ENCODE data around the gene EXOC3L1. TPM values are rescaled to one million over a fixed set of nuclear protein-coding genes. Genes with fewer than 3 reads are reported as not detected.

The EXOC3L1 gene
- total RNA-seq, 1 experiment from 2014 or later: not detected

DNA sequence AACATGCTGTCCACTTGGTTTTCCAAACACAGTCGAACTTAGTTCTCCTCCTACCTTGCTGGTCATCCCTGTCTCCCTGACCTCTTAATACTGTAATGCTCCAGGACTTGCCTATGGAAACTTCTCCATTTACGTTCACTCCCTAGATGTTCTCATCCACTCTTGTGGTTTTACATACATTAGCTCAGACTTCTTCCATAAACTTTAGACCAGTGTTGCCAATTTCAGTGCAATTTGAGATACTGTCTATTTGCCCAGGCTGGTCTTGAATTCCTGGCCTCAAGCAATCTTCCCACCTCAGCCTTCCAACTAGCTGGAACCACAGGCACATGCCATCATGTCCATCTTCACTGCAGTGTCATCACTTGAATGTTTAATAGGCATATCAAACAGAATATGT is 7.6 kb downstream of the EXOC3L1 start:
- H3K4me1 ChIP-seq (replicated peaks; ENCODE audit: insufficient read depth): peaks cover 57% of the 10 kb centered on the region
- no peaks in the 10 kb centered on the region for H4K20me1 ChIP-seq (ENCODE audit: insufficient read depth)
- no peak for DNase-seq
- TF ChIP-seq, protein P1, sequence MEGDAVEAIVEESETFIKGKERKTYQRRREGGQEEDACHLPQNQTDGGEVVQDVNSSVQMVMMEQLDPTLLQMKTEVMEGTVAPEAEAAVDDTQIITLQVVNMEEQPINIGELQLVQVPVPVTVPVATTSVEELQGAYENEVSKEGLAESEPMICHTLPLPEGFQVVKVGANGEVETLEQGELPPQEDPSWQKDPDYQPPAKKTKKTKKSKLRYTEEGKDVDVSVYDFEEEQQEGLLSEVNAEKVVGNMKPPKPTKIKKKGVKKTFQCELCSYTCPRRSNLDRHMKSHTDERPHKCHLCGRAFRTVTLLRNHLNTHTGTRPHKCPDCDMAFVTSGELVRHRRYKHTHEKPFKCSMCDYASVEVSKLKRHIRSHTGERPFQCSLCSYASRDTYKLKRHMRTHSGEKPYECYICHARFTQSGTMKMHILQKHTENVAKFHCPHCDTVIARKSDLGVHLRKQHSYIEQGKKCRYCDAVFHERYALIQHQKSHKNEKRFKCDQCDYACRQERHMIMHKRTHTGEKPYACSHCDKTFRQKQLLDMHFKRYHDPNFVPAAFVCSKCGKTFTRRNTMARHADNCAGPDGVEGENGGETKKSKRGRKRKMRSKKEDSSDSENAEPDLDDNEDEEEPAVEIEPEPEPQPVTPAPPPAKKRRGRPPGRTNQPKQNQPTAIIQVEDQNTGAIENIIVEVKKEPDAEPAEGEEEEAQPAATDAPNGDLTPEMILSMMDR (conservative IDR thresholded peaks at IDR 0.05): no peak
- TF ChIP-seq EZH2 (IDR thresholded peaks at IDR 0.05; ENCODE audit: low read depth): no peak
- H3K36me3 ChIP-seq (ENCODE audit: low read depth): no peaks in the 10 kb centered on the region
- H3K9me3 ChIP-seq (ENCODE audit: insufficient read depth, low read depth): no peaks in the 10 kb centered on the region
- no peak overlapping the region for H3K27ac ChIP-seq
- peaks cover 16% of the 10 kb centered on the region for H3K79me2 ChIP-seq (ENCODE audit: low read depth)
- no peaks in the 10 kb centered on the region for H3K9me2 ChIP-seq (ENCODE audit: insufficient read depth)
- H2AFZ ChIP-seq: no peak overlapping the region
- peaks cover 38% of the 10 kb centered on the region; the same call in 1 of the 2 replicates for H3F3A ChIP-seq (ENCODE audit: insufficient read depth, low read depth)
- TSS peak; percentile 52 for BruUV-seq (replicated peaks)
- intact Hi-C loops (cut with micrococcal nuclease; ENCODE audit: unreplicated experiment): no loop called here
- POLR2A ChIA-PET (ENCODE audit: unreplicated experiment): no interaction called here
- CTCF ChIA-PET: no interaction called here
- H3K4me3 ChIP-seq: 0 out of 2 replicates have a peak overlapping the region, but pooled peaks have one; percentile 67
- peak overlapping the region; percentile 84 for H3K4me2 ChIP-seq
- H3K27me3 ChIP-seq (ENCODE audit: insufficient read depth, low read depth): no peaks in the 10 kb centered on the region

DNA sequence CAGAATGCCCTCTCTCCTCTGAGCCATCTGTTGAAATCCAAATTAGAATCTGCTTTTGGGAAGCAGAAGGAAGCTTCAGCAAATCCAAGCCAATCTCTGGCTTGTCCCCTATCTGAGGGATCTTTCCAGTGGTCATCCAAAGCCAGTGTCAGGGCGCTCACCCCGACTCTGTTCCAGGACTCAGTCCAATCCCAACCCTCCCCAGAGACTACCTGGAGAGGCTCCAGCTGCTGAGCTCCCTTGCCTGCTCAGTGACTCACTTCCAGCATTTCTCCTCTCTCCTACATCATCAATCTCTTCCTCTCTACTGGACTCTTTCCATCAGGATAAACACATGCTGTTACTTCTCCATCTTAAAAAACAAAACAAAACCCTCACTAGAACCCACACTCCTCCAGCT is 8.6 kb downstream of the EXOC3L1 start:
- Histone ChIP-seq H3K9me2 (ENCODE audit: insufficient read depth) (no peaks in the 10 kb centered on the region), H3K27me3 (ENCODE audit: insufficient read depth, low read depth) (no peaks in the 10 kb centered on the region), H3K4me3 (no peak overlapping the region), H3K4me1 (replicated peaks; ENCODE audit: insufficient read depth) (peaks cover 52% of the 10 kb centered on the region), H2AFZ (no peak overlapping the region), H3K79me2 (ENCODE audit: low read depth) (peaks cover 16% of the 10 kb centered on the region), H4K20me1 (ENCODE audit: insufficient read depth) (no peaks in the 10 kb centered on the region), H3K9me3 (ENCODE audit: insufficient read depth, low read depth) (no peaks in the 10 kb centered on the region), H3K27ac (no peak overlapping the region), H3K4me2 (no peak overlapping the region), H3F3A (ENCODE audit: insufficient read depth, low read depth) (peaks cover 41% of the 10 kb centered on the region; the same call in 1 of the 2 replicates), H3K36me3 (ENCODE audit: low read depth) (no peaks in the 10 kb centered on the region)
- TF ChIP-seq EZH2 (IDR thresholded peaks at IDR 0.05; ENCODE audit: low read depth): no peak
- TF ChIP-seq, protein P1 (conservative IDR thresholded peaks at IDR 0.05): no peak
- intact Hi-C loops (cut with micrococcal nuclease; ENCODE audit: unreplicated experiment): no loop called here
- ChIA-PET POLR2A (ENCODE audit: unreplicated experiment) (interaction anchor here (0.6 kb wide), 1 partner anchor 23 kb away, joined by 3 read pairs; no protein-coding TSS in a partner anchor), CTCF (no interaction called here)
- BruUV-seq (replicated peaks): no TSS peak
- DNase-seq: no peak

GRCh38 chr16:67180166-67180565 is 9.8 kb downstream of the EXOC3L1 start:
- DNase-seq: no peak
- no TSS peak for BruUV-seq (replicated peaks)
- no peak overlapping the region for H3K4me3 ChIP-seq
- H4K20me1 ChIP-seq (ENCODE audit: insufficient read depth): no peaks in the 10 kb centered on the region
- no peaks in the 10 kb centered on the region for H3K9me3 ChIP-seq (ENCODE audit: insufficient read depth, low read depth)
- TF ChIP-seq EZH2 (IDR thresholded peaks at IDR 0.05; ENCODE audit: low read depth): no peak
- TF ChIP-seq, protein P1 (conservative IDR thresholded peaks at IDR 0.05): no peak
- no peaks in the 10 kb centered on the region for H3K9me2 ChIP-seq (ENCODE audit: insufficient read depth)
- H3K4me2 ChIP-seq: no peak overlapping the region
- intact Hi-C loops (cut with micrococcal nuclease; ENCODE audit: unreplicated experiment): no loop called here
- ChIA-PET POLR2A (ENCODE audit: unreplicated experiment) (no interaction called here), CTCF (no interaction called here)
- peaks cover 38% of the 10 kb centered on the region for H3F3A ChIP-seq (ENCODE audit: insufficient read depth, low read depth)
- H3K36me3 ChIP-seq (ENCODE audit: low read depth): no peaks in the 10 kb centered on the region
- H3K4me1 ChIP-seq (replicated peaks; ENCODE audit: insufficient read depth): peaks cover 44% of the 10 kb centered on the region
- no peak overlapping the region for H2AFZ ChIP-seq
- H3K79me2 ChIP-seq (ENCODE audit: low read depth): peaks cover 16% of the 10 kb centered on the region
- no peak overlapping the region for H3K27ac ChIP-seq
- no peaks in the 10 kb centered on the region for H3K27me3 ChIP-seq (ENCODE audit: insufficient read depth, low read depth)

Data from PC-9 (cell line).